B cell (primary cell): ENCODE measurements around the gene MYCBPAP.

Experiments used
- EZH2 ChIP-seq: IDR thresholded peaks from 2 replicates; pipeline ENCODE4 v1.6.1; 2012; ENCODE audit warnings: borderline replicate concordance, low read depth, mild to moderate bottlenecking, moderate library complexity, low read length; ENCODE audit not compliant: insufficient read depth, poor library complexity, severe bottlenecking
- TF ChIP-seq, protein P1 (sequence below): fragments of 200-600 bp; IDR thresholded peaks from one replicate; pipeline ENCODE4 v1.8.0; 2022; ENCODE audit warnings: antibody characterized with exemption, mild to moderate bottlenecking

DNA sequence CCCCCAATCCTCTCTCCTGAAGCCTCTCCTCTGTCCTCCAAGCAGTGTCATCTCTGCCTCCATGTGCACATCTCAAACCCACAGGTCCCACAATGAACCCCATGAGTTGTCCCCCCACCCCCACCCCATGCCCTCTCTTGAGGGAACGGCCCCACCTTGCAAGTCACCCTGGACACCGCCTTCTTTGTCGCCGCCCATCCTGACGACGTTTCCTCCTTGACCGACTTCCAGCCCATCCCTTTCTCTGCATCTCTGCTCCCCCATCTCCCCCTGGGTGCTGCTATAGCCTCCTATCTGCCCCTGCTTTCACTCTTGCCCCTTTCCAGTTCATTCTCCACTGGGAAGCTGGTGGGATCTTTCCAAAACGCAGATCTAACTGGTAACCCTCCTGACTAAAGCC is 37.1 kb downstream of the MYCBPAP start:
- TF ChIP-seq, protein P1, sequence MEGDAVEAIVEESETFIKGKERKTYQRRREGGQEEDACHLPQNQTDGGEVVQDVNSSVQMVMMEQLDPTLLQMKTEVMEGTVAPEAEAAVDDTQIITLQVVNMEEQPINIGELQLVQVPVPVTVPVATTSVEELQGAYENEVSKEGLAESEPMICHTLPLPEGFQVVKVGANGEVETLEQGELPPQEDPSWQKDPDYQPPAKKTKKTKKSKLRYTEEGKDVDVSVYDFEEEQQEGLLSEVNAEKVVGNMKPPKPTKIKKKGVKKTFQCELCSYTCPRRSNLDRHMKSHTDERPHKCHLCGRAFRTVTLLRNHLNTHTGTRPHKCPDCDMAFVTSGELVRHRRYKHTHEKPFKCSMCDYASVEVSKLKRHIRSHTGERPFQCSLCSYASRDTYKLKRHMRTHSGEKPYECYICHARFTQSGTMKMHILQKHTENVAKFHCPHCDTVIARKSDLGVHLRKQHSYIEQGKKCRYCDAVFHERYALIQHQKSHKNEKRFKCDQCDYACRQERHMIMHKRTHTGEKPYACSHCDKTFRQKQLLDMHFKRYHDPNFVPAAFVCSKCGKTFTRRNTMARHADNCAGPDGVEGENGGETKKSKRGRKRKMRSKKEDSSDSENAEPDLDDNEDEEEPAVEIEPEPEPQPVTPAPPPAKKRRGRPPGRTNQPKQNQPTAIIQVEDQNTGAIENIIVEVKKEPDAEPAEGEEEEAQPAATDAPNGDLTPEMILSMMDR: no peak
- TF ChIP-seq EZH2: no peak
